VCaP (cell line): ENCODE measurements around the gene MIB1.

ENCODE experiments used
- H3K27ac ChIP-seq: fragments of 450-650 bp; 2 replicates; pipeline ENCODE4 v1.5.1; 2017
- CTCF ChIP-seq: fragments of 450-650 bp; conservative IDR thresholded peaks from 2 replicates; pipeline ENCODE4 v1.5.1; 2017; ENCODE audit warnings: mild to moderate bottlenecking, moderate library complexity

MIB1 gene

DNA sequence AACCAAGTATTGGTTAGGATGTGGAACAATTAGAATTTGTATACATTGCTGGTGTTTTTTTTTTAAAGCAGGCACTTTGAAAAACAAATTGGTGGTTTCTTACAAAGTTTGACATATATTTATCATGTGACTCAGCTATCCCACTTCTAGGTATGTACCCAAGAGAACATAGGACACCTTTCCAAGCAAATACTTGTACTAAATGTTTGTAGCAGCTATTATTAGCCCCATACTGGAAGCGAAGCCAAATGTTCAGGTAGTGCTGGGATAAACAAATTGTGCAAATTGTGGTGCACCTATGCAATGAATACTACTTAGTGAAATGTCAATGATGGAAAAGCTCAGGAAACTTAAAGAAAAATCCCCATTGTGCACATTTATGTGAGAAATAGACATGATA lies 101.0 kb downstream of the MIB1 start:
- TF ChIP-seq CTCF, result no peak
- no peak overlapping the region for H3K27ac ChIP-seq

DNA sequence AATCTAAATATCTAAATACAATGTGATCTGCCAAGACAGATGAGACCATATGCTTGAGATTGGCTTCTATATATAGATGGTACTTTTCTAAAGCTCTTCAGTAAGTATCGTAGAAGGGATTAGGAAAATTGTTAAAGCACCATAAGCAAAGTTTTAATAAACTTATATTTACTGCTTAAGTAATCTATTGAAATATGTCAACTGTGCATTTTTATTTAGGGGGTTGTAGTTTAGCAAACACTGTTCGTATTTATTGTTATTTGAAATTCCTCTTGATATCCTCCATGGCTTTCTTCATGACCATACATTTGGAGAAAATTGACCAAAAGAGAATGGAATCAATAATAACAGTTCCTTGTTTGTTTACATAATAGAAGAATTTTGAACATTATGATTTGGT lies 102.7 kb downstream of the MIB1 start:
- H3K27ac ChIP-seq, result no peak overlapping the region
- no peak for TF ChIP-seq CTCF

DNA sequence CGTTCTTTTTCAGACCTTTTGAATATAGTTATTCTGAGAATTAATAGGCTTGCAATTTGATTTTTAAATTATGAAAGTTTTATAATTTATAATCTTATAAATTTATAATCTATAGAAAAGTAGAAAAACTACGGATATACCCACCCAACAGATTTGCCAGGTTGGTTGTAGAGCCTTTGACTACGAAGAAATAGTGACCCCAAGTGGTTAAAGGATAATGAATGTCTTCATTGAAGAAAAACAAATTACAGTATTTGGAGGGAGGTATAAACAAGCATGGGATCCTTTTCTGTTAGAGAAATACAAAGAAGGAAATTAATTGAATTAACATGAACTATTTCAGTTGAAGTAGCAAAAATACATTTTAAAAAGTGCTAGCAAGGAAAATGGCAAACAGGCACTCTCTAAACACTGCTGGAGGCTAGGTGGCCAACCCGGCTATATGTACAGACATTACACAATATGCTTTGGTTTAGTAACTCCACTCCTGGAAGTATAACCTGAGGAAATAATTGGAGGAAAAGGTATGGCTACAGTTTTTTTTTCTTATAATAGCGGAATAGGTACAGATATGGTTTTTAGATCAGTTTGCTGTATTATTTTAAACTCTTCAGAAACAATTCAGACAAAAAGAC lies 110.9 kb downstream of the MIB1 start:
- peak; percentile 48 for TF ChIP-seq CTCF
- H3K27ac ChIP-seq, result no peak overlapping the region

GRCh38 chr18:21853016-21853415 lies 112.4 kb downstream of the MIB1 start:
- peak overlapping the region; percentile 35; the same call in 1 of the 2 replicates for H3K27ac ChIP-seq
- no peak for TF ChIP-seq CTCF

DNA sequence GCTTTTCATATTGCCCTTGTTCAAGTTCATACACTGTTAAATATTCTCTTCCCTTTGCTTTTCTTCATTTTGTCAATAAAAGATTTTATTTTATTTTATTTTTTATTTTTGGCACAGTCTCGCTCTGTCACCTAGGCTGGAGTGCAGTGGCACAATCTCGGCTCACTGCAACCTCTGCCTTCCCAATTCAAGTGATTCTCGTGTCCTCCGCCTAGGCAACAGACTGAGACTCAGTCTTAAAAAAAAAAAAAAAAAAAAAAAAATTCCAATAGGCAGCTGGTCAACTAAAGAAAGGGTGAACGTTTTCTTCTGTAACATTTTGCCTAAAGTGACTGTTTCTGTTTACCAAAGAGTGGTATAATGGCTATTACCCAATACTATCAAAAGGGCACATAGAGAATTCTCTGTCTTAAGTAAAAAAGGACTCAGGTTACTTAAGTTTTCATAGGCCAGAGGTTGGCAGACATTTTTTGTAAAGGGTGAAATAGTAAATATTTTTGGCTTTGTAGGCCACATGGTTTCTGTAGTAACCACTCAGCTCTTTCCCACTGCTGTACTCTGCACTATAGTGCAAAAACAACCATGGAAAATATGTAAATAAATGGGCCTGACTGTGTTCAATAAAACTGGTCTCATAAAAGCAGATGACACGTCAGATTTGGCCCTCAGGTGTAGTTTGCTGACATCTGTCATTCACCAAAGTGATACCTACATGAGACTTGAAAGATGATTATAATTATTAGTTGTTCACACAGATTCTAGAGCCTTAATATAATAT lies 113.4 kb downstream of the MIB1 start:
- peak overlapping the region; percentile 35; the same call in 1 of the 2 replicates for H3K27ac ChIP-seq
- TF ChIP-seq CTCF, result no peak

DNA sequence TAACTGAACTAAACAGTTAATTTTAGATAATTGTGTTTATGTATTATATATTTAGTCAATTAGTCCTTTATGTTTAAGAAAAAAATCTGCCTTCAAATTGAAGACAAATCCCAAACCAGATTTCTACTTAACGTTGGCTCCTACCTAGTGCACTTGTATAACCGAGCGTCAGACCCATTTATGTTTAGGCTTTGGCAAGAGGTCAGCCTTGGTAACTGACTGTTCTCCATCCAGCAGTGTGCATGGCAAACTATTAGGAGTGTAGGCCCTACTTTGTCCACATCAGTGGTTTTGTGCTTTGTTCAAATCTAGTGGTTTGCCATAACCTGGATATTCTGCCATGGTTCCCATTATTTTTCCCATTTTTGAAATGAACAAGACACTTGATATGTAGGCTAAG lies 114.8 kb downstream of the MIB1 start:
- H3K27ac ChIP-seq, result no peak overlapping the region
- TF ChIP-seq CTCF, result no peak

GRCh38 chr18:21857871-21858270 lies 117.3 kb downstream of the MIB1 start:
- H3K27ac ChIP-seq, result no peak overlapping the region
- no peak for TF ChIP-seq CTCF
